GM23338 (cell line): Measurements from ENCODE around the gene STIM2. TPM values are rescaled to one million over a fixed set of nuclear protein-coding genes. Genes with fewer than 3 reads are reported as not detected.

Experiments used
- ATAC-seq: fragments of 200-7000 bp; cut with Tn5 transposase; 3 replicates; pipeline ENCODE4 v1.9.1; 2020
- DNase-seq: peaks from one replicate; pipeline ENCODE4 v3.0.0-alpha.2; 2015; ENCODE audit warnings: low spot score
- H2AFZ ChIP-seq: fragments of 200-600 bp; sonication (generic); 2 replicates; pipeline ENCODE4 v1.8.0; 2016; ENCODE audit warnings: antibody characterized with exemption, mild to moderate bottlenecking, moderate library complexity
- H3F3A ChIP-seq: fragments of 200-600 bp; sonication (generic); replicated peaks from 2 replicates; pipeline ENCODE4 v1.8.0; 2017; ENCODE audit warnings: antibody characterized with exemption, mixed run types, low read depth
- H3K27ac ChIP-seq: fragments of 200-600 bp; sonication (generic); 2 replicates; pipeline ENCODE4 v1.6.1; 2016; ENCODE audit warnings: low read depth
- H3K27me3 ChIP-seq: fragments of 200-600 bp; sonication (generic); 2 replicates; pipeline ENCODE4 v1.8.0; 2016; ENCODE audit warnings: mild to moderate bottlenecking, mixed run types, moderate library complexity; ENCODE audit not compliant: insufficient read depth
- H3K36me3 ChIP-seq: fragments of 200-600 bp; sonication (generic); 2 replicates; pipeline ENCODE4 v1.8.0; 2016; ENCODE audit warnings: mild to moderate bottlenecking; ENCODE audit not compliant: insufficient read depth
- H3K4me1 ChIP-seq: fragments of 200-600 bp; sonication (generic); 2 replicates; pipeline ENCODE4 v1.8.0; 2016; ENCODE audit warnings: mild to moderate bottlenecking, moderate library complexity; ENCODE audit not compliant: insufficient read depth
- H3K4me2 ChIP-seq: fragments of 200-600 bp; sonication (generic); 2 replicates; pipeline ENCODE4 v1.7.1; 2017; ENCODE audit warnings: mixed run types
- H3K4me3 ChIP-seq: fragments of 200-600 bp; sonication (generic); 2 replicates; pipeline ENCODE4 v1.6.1; 2016; ENCODE audit warnings: mixed run types
- H3K79me2 ChIP-seq: fragments of 200-600 bp; sonication (generic); replicated peaks from 2 replicates; pipeline ENCODE4 v1.8.0; 2017; ENCODE audit warnings: mild to moderate bottlenecking; ENCODE audit not compliant: insufficient read depth
- H3K9me2 ChIP-seq: fragments of 200-600 bp; sonication (generic); 2 replicates; pipeline ENCODE4 v1.8.0; 2017; ENCODE audit not compliant: insufficient read depth
- H4K20me1 ChIP-seq: fragments of 200-600 bp; sonication (generic); replicated peaks from 2 replicates; pipeline ENCODE4 v1.8.0; 2017; ENCODE audit warnings: mild to moderate bottlenecking; ENCODE audit not compliant: insufficient read depth
- H3K27ac Mint-ChIP-seq: 2 replicates; pipeline ENCODE4 v1.8.0; 2020; ENCODE audit warnings: inconsistent platforms, mild to moderate bottlenecking, moderate library complexity, mixed read lengths
- H3K27me3 Mint-ChIP-seq: 3 replicates; pipeline ENCODE4 v1.8.0; 2022; ENCODE audit warnings: low read depth, mild to moderate bottlenecking, moderate library complexity, mixed read lengths, inconsistent platforms; ENCODE audit not compliant: insufficient read depth, poor library complexity
- H3K36me3 Mint-ChIP-seq: 3 replicates; pipeline ENCODE4 v1.8.0; 2021; ENCODE audit warnings: low read depth, mild to moderate bottlenecking, inconsistent platforms, moderate library complexity, mixed read lengths
- H3K4me1 Mint-ChIP-seq: 3 replicates; pipeline ENCODE4 v1.8.0; 2020; ENCODE audit warnings: mild to moderate bottlenecking, inconsistent platforms, mixed read lengths
- H3K4me3 Mint-ChIP-seq: 3 replicates; pipeline ENCODE4 v1.8.0; 2021; ENCODE audit warnings: moderate library complexity, mild to moderate bottlenecking, inconsistent platforms, mixed read lengths
- H3K9me3 Mint-ChIP-seq: 3 replicates; pipeline ENCODE4 v1.8.0; 2020; ENCODE audit warnings: moderate library complexity, mild to moderate bottlenecking, inconsistent platforms, mixed read lengths
- CTCF ChIP-seq, 2 experiments: fragments of 200-600 bp in 1 of 2; sonication (generic) in 1 of 2; conservative IDR thresholded peaks; 2 replicates each; pipeline versions ENCODE4 v1.5.1 to v1.6.1; 2016 to 2017; ENCODE audit warnings: antibody characterized with exemption in 2 of 2, low read depth in 2 of 2, mild to moderate bottlenecking in 2 of 2, moderate library complexity in 1 of 2
- EZH2 ChIP-seq: fragments of 200-600 bp; sonication (generic); IDR thresholded peaks from one replicate; pipeline ENCODE4 v1.8.0; 2017; ENCODE audit warnings: antibody characterized with exemption, mild to moderate bottlenecking, low read depth; ENCODE audit not compliant: unreplicated experiment
- polyA plus RNA-seq: library from polyadenylated mRNA; unstranded; fragments of >200 nt; fragmentation: Nextera tagmentation; extraction: Ambion mirVana; gene quantifications from 2 replicates; pipeline ENCODE4 v1.2.1, GENCODE V29; 2016
- total RNA-seq: library from RNA; depleted of rRNA; stranded (reverse); fragments of >200 nt; shearing (Covaris generic); gene quantifications from 2 replicates; pipeline ENCODE4 v1.2.3, GENCODE V29; 2014
- TF ChIP-seq, protein P1 (sequence below): fragments of 250-450 bp; sonication (Bioruptor Pico); IDR thresholded peaks from 2 replicates; pipeline ENCODE4 v1.5.0; 2020; ENCODE audit warnings: mild to moderate bottlenecking, moderate library complexity

The STIM2 gene
- total and polyA plus RNA-seq, 2 experiments from 2014 or later, result 13.1 to 17.8 TPM

- TF ChIP-seq CTCF (conservative IDR thresholded peaks at IDR 0.05; ENCODE audit: low read depth in 2 of 2), result peak; percentile 29 to 36; a peak in 3 of 4 replicates
- TF ChIP-seq, protein P1, sequence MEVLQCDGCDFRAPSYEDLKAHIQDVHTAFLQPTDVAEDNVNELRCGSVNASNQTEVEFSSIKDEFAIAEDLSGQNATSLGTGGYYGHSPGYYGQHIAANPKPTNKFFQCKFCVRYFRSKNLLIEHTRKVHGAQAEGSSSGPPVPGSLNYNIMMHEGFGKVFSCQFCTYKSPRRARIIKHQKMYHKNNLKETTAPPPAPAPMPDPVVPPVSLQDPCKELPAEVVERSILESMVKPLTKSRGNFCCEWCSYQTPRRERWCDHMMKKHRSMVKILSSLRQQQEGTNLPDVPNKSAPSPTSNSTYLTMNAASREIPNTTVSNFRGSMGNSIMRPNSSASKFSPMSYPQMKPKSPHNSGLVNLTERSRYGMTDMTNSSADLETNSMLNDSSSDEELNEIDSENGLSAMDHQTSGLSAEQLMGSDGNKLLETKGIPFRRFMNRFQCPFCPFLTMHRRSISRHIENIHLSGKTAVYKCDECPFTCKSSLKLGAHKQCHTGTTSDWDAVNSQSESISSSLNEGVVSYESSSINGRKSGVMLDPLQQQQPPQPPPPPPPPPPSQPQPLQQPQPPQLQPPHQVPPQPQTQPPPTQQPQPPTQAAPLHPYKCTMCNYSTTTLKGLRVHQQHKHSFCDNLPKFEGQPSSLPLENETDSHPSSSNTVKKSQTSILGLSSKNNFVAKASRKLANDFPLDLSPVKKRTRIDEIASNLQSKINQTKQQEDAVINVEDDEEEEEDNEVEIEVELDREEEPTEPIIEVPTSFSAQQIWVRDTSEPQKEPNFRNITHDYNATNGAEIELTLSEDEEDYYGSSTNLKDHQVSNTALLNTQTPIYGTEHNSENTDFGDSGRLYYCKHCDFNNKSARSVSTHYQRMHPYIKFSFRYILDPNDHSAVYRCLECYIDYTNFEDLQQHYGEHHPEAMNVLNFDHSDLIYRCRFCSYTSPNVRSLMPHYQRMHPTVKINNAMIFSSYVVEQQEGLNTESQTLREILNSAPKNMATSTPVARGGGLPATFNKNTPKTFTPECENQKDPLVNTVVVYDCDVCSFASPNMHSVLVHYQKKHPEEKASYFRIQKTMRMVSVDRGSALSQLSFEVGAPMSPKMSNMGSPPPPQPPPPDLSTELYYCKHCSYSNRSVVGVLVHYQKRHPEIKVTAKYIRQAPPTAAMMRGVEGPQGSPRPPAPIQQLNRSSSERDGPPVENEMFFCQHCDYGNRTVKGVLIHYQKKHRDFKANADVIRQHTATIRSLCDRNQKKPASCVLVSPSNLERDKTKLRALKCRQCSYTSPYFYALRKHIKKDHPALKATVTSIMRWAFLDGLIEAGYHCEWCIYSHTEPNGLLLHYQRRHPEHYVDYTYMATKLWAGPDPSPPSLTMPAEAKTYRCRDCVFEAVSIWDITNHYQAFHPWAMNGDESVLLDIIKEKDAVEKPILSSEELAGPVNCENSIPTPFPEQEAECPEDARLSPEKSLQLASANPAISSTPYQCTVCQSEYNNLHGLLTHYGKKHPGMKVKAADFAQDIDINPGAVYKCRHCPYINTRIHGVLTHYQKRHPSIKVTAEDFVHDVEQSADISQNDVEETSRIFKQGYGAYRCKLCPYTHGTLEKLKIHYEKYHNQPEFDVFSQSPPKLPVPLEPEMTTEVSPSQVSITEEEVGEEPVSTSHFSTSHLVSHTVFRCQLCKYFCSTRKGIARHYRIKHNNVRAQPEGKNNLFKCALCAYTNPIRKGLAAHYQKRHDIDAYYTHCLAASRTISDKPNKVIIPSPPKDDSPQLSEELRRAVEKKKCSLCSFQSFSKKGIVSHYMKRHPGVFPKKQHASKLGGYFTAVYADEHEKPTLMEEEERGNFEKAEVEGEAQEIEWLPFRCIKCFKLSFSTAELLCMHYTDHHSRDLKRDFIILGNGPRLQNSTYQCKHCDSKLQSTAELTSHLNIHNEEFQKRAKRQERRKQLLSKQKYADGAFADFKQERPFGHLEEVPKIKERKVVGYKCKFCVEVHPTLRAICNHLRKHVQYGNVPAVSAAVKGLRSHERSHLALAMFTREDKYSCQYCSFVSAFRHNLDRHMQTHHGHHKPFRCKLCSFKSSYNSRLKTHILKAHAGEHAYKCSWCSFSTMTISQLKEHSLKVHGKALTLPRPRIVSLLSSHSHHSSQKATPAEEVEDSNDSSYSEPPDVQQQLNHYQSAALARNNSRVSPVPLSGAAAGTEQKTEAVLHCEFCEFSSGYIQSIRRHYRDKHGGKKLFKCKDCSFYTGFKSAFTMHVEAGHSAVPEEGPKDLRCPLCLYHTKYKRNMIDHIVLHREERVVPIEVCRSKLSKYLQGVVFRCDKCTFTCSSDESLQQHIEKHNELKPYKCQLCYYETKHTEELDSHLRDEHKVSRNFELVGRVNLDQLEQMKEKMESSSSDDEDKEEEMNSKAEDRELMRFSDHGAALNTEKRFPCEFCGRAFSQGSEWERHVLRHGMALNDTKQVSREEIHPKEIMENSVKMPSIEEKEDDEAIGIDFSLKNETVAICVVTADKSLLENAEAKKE, result no peak
- no peaks in the 10 kb centered on the region for H3K79me2 ChIP-seq
- H3K4me2 ChIP-seq, result no peak overlapping the region
- Mint-ChIP-seq H3K9me3 (no peaks in the 10 kb centered on the region), H3K4me1 (peaks cover 23% of the 10 kb centered on the region), H3K36me3 (no peaks in the 10 kb centered on the region), H3K4me3 (no peak overlapping the region), H3K27ac (no peak overlapping the region), H3K27me3 (no peaks in the 10 kb centered on the region)
- H3F3A ChIP-seq, result no peaks in the 10 kb centered on the region
- H2AFZ ChIP-seq, result no peak overlapping the region
- no peak overlapping the region for H3K4me3 ChIP-seq
- no peaks in the 10 kb centered on the region for H3K9me2 ChIP-seq
- H3K4me1 ChIP-seq, result peaks cover 16% of the 10 kb centered on the region
- H4K20me1 ChIP-seq, result no peaks in the 10 kb centered on the region
- H3K27me3 ChIP-seq, result no peaks in the 10 kb centered on the region
- no peaks in the 10 kb centered on the region for H3K36me3 ChIP-seq
- ATAC-seq, result peak; percentile 77
- DNase-seq, result peak; percentile 25
- H3K27ac ChIP-seq, result no peak overlapping the region
These were observed 140.2 kb downstream of the STIM2 start for GRCh38 chr4:27000820-27001219.

GRCh38 chr4:27001398-27002164, 140.9 kb downstream of the STIM2 start:
- Histone ChIP-seq H3K4me2 (no peak overlapping the region), H4K20me1 (no peaks in the 10 kb centered on the region), H3K27me3 (no peaks in the 10 kb centered on the region), H3K4me3 (no peak overlapping the region), H3K4me1 (peaks cover 16% of the 10 kb centered on the region), H3K36me3 (no peaks in the 10 kb centered on the region), H3K79me2 (no peaks in the 10 kb centered on the region), H3F3A (no peaks in the 10 kb centered on the region), H2AFZ (no peak overlapping the region), H3K9me2 (no peaks in the 10 kb centered on the region), H3K27ac (no peak overlapping the region)
- TF ChIP-seq CTCF (conservative IDR thresholded peaks at IDR 0.05; ENCODE audit: low read depth in 2 of 2) (peak; percentile 21 to 44; a peak in 2 of 4 replicates), EZH2 (no peak)
- H3K4me3 Mint-ChIP-seq, result no peak overlapping the region
- peaks cover 23% of the 10 kb centered on the region for H3K4me1 Mint-ChIP-seq
- H3K27me3 Mint-ChIP-seq, result no peaks in the 10 kb centered on the region
- no peaks in the 10 kb centered on the region for H3K36me3 Mint-ChIP-seq
- ATAC-seq (peak; percentile 69), DNase-seq (peak; percentile 41)
- H3K9me3 Mint-ChIP-seq, result no peaks in the 10 kb centered on the region
- no peak overlapping the region for H3K27ac Mint-ChIP-seq
